Measurements from ENCODE around the gene SERPINB2.
"Not testable (repeated sequence)": the region's sequence is repeated elsewhere in the genome, so short reads cannot be mapped to it uniquely, and the experiment has no call there.

SERPINB2 gene

GRCh38 chr18:63890237-63890949, 2.9 kb downstream of the SERPINB2 start:
- no peak for FAIRE-seq

- FAIRE-seq: no peak
Observed at GRCh38 chr18:63890950-63891304, 3.4 kb downstream of the SERPINB2 start.

- FAIRE-seq: no peak
Observed at GRCh38 chr18:63892566-63892965, 5.1 kb downstream of the SERPINB2 start.

- FAIRE-seq: no peak
Observed at GRCh38 chr18:63894106-63894772, 6.7 kb downstream of the SERPINB2 start.

GRCh38 chr18:63895190-63895589, 7.7 kb downstream of the SERPINB2 start:
- FAIRE-seq: no peak

GRCh38 chr18:63897072-63897471, 9.6 kb downstream of the SERPINB2 start:
- no peak for FAIRE-seq

GRCh38 chr18:63899206-63899605, 11.7 kb downstream of the SERPINB2 start:
- no peak for FAIRE-seq

- no peak for FAIRE-seq
Observed at GRCh38 chr18:63903851-63904570, 16.5 kb downstream of the SERPINB2 start.

GRCh38 chr18:63904694-63905093, 17.2 kb downstream of the SERPINB2 start:
- no peak for FAIRE-seq

GRCh38 chr18:63905361-63905760, 17.9 kb downstream of the SERPINB2 start:
- FAIRE-seq: no peak

- FAIRE-seq: no peak
Observed at GRCh38 chr18:63906056-63906455, 18.6 kb downstream of the SERPINB2 start.

- no peak for FAIRE-seq
Observed at GRCh38 chr18:63907664-63908063, 20.2 kb downstream of the SERPINB2 start, which contains the start of gene SERPINB10. Gene SERPINB10 (plus strand): TSS chr18:63907958. CDS start chr18:63915511, 7,553 bp downstream.

GRCh38 chr18:63908858-63909257, 21.4 kb downstream of the SERPINB2 start:
- no peak for FAIRE-seq

- FAIRE-seq: no peak
Observed at GRCh38 chr18:63909870-63910269, 22.4 kb downstream of the SERPINB2 start.

GRCh38 chr18:63917817-63918216, 30.3 kb downstream of the SERPINB2 start:
- no peak for FAIRE-seq

GRCh38 chr18:63922049-63922448, 34.5 kb downstream of the SERPINB2 start:
- no peak for FAIRE-seq

GRCh38 chr18:63924551-63924950, 37.0 kb downstream of the SERPINB2 start:
- no peak for FAIRE-seq

- FAIRE-seq: no peak
Observed at GRCh38 chr18:63928331-63928730, 40.8 kb downstream of the SERPINB2 start.

- FAIRE-seq: not testable (repeated sequence)
Observed at GRCh38 chr18:63929369-63929768, 41.9 kb downstream of the SERPINB2 start.

GRCh38 chr18:63930773-63931354, 43.4 kb downstream of the SERPINB2 start:
- no peak for FAIRE-seq

GRCh38 chr18:63936156-63936931, 48.8 kb downstream of the SERPINB2 start:
- FAIRE-seq: no peak

- FAIRE-seq: no peak
Observed at GRCh38 chr18:63936932-63937393, 49.5 kb downstream of the SERPINB2 start.

- FAIRE-seq: no peak
Observed at GRCh38 chr18:63940008-63940407, 52.5 kb downstream of the SERPINB2 start.

All from G401.6 (cell line).